Muscle layer of duodenum (tissue), 2 donors: ENCODE data around the gene CCL11.
"Not testable (repeated sequence)": the region's sequence is repeated elsewhere in the genome, so short reads cannot be mapped to it uniquely, and the experiment has no call there.

Source experiments
- H3K27ac ChIP-seq: one replicate; pipeline ENCODE4 v1.7.0; 2013; ENCODE audit warnings: mild to moderate bottlenecking, low read length
- H3K27me3 ChIP-seq: one replicate; pipeline ENCODE4 v1.7.0; 2013; ENCODE audit warnings: low read depth, mild to moderate bottlenecking, control low read depth, low read length
- H3K36me3 ChIP-seq, 2 donors: one replicate each; pipeline ENCODE4 v1.7.0; 2013; ENCODE audit warnings: low read length in 2 of 2, control low read depth in 1 of 2, mild to moderate bottlenecking in 1 of 2; ENCODE audit not compliant: insufficient read depth in 2 of 2, control insufficient read depth in 1 of 2
- H3K4me1 ChIP-seq, 2 donors: one replicate each; pipeline ENCODE4 v1.7.0; 2013; ENCODE audit warnings: low read length in 2 of 2, mild to moderate bottlenecking in 2 of 2, control low read depth in 1 of 2, moderate library complexity in 1 of 2; ENCODE audit not compliant: insufficient read depth in 2 of 2, control insufficient read depth in 1 of 2
- H3K4me3 ChIP-seq, 2 donors: one replicate each; pipeline ENCODE4 v1.7.0; 2013; ENCODE audit warnings: low read length in 2 of 2, low read depth in 1 of 2, mild to moderate bottlenecking in 1 of 2
- H3K9me3 ChIP-seq, 2 donors: one replicate each; pipeline ENCODE4 v1.7.0; 2013; ENCODE audit warnings: low read length in 2 of 2, control low read depth in 1 of 2, mild to moderate bottlenecking in 1 of 2; ENCODE audit not compliant: control insufficient read depth in 1 of 2
- donor health status: healthy.

Gene CCL11

GRCh38 chr17:34311291-34311690 lies 25.7 kb downstream of the CCL11 start:
- H3K36me3 ChIP-seq: no peaks in the 10 kb centered on the region

GRCh38 chr17:34312080-34312479 lies 26.5 kb downstream of the CCL11 start:
- Histone ChIP-seq H3K36me3 (no peaks in the 10 kb centered on the region), H3K27ac (peak overlapping the region; percentile 13), H3K27me3 (no peaks in the 10 kb centered on the region), H3K4me3 (no peak overlapping the region), H3K9me3 (no peaks in the 10 kb centered on the region), H3K4me1 (peaks cover 0 to 10% of the 10 kb centered on the region in 2 donors)

More at GRCh38 chr17:34311291-34311690, 25.7 kb downstream of the CCL11 start:
- Histone ChIP-seq H3K4me3 (no peak overlapping the region), H3K27ac (no peak overlapping the region), H3K4me1 (peaks cover 0 to 10% of the 10 kb centered on the region in 2 donors), H3K27me3 (no peaks in the 10 kb centered on the region), H3K9me3 (no peaks in the 10 kb centered on the region)

- Histone ChIP-seq H3K36me3 (no peaks in the 10 kb centered on the region), H3K4me3 (no peak overlapping the region), H3K9me3 (no peaks in the 10 kb centered on the region), H3K27me3 (no peaks in the 10 kb centered on the region), H3K4me1 (peaks cover 0 to 9% of the 10 kb centered on the region in 2 donors), H3K27ac (peak overlapping the region; percentile 13)
Observed at GRCh38 chr17:34313164-34313563, 27.6 kb downstream of the CCL11 start.

- no peaks in the 10 kb centered on the region for H3K9me3 ChIP-seq
- H3K27ac ChIP-seq: no peak overlapping the region
- H3K27me3 ChIP-seq: no peaks in the 10 kb centered on the region
- H3K36me3 ChIP-seq: no peaks in the 10 kb centered on the region
- no peak overlapping the region for H3K4me3 ChIP-seq
- peaks cover 0 to 6% of the 10 kb centered on the region in 2 donors for H3K4me1 ChIP-seq
Observed at GRCh38 chr17:34314279-34314678, 28.7 kb downstream of the CCL11 start.

GRCh38 chr17:34318474-34318873 lies 32.9 kb downstream of the CCL11 start:
- Histone ChIP-seq H3K9me3 (no peaks in the 10 kb centered on the region), H3K27ac (no peak overlapping the region), H3K4me3 (no peak overlapping the region), H3K36me3 (no peaks in the 10 kb centered on the region), H3K27me3 (no peaks in the 10 kb centered on the region), H3K4me1 (peaks cover 0 to 6% of the 10 kb centered on the region in 2 donors)

GRCh38 chr17:34319039-34319483 lies 33.5 kb downstream of the CCL11 start, which contains the start of gene CCL8:
CCL8 (plus strand) TSS chr17:34319435; CDS start chr17:34319502, 67 bp downstream.
- Histone ChIP-seq H3K27me3 (no peaks in the 10 kb centered on the region), H3K9me3 (no peaks in the 10 kb centered on the region), H3K27ac (peak within 1 kb of the TSS; percentile 3), H3K36me3 (no peaks in the 10 kb centered on the region), H3K4me3 (no peak within 1 kb of the TSS), H3K4me1 (peaks cover 0 to 6% of the 10 kb centered on the region in 2 donors)

GRCh38 chr17:34321964-34322363 lies 36.4 kb downstream of the CCL11 start:
- Histone ChIP-seq H3K4me1 (no peaks in the 10 kb centered on the region), H3K9me3 (no peaks in the 10 kb centered on the region), H3K4me3 (no peak overlapping the region), H3K27me3 (no peaks in the 10 kb centered on the region), H3K36me3 (no peaks in the 10 kb centered on the region), H3K27ac (no peak overlapping the region)

- not testable (repeated sequence) for H3K4me3 ChIP-seq, H3K36me3 ChIP-seq, H3K27ac ChIP-seq, H3K4me1 ChIP-seq, H3K27me3 ChIP-seq, H3K9me3 ChIP-seq
Observed at GRCh38 chr17:34327580-34327979, 42.0 kb downstream of the CCL11 start.

GRCh38 chr17:34337701-34338100 lies 52.2 kb downstream of the CCL11 start:
- Histone ChIP-seq H3K27ac (no peak overlapping the region), H3K4me3 (no peak overlapping the region), H3K27me3 (no peaks in the 10 kb centered on the region), H3K4me1 (no peaks in the 10 kb centered on the region), H3K36me3 (no peaks in the 10 kb centered on the region), H3K9me3 (no peaks in the 10 kb centered on the region)
